Neural progenitor cell (in vitro differentiated cells): ENCODE measurements around the gene MTSS2. TPM values are rescaled to one million over a fixed set of nuclear protein-coding genes. Genes with fewer than 3 reads are reported as not detected.

Experiments
- DNase-seq: peaks from one replicate; pipeline ENCODE4 v3.0.0-alpha.2; 2016; ENCODE audit warnings: low spot score
- H2AFZ ChIP-seq: fragments of 200-600 bp; sonication (generic); replicated peaks from 2 replicates; pipeline ENCODE4 v1.6.1; 2016; ENCODE audit warnings: antibody characterized with exemption
- H3F3A ChIP-seq: fragments of 200-600 bp; sonication (generic); 2 replicates; pipeline ENCODE4 v1.6.1; 2016; ENCODE audit warnings: antibody characterized with exemption, low read depth
- H3K27ac ChIP-seq: fragments of 200-600 bp; sonication (generic); 2 replicates; pipeline ENCODE4 v1.5.1; 2016; ENCODE audit warnings: mild to moderate bottlenecking
- H3K27me3 ChIP-seq: fragments of 200-600 bp; sonication (generic); 2 replicates; pipeline ENCODE4 v1.6.1; 2016; ENCODE audit warnings: mild to moderate bottlenecking, moderate library complexity
- H3K36me3 ChIP-seq: fragments of 200-600 bp; sonication (generic); 2 replicates; pipeline ENCODE4 v1.5.1; 2016
- H3K4me1 ChIP-seq: fragments of 200-600 bp; sonication (generic); 2 replicates; pipeline ENCODE4 v1.6.1; 2016; ENCODE audit warnings: mixed run types
- H3K4me2 ChIP-seq: fragments of 200-600 bp; sonication (generic); 2 replicates; pipeline ENCODE4 v1.6.1; 2016
- H3K4me3 ChIP-seq: fragments of 200-600 bp; sonication (generic); 2 replicates; pipeline ENCODE4 v1.5.1; 2016
- H3K79me2 ChIP-seq: fragments of 200-600 bp; sonication (generic); 2 replicates; pipeline ENCODE4 v1.6.1; 2016; ENCODE audit warnings: low read depth
- H3K9ac ChIP-seq: fragments of 200-600 bp; sonication (generic); 2 replicates; pipeline ENCODE4 v1.6.1; 2016
- H3K9me3 ChIP-seq: fragments of 200-600 bp; sonication (generic); 2 replicates; pipeline ENCODE4 v1.5.1; 2016; ENCODE audit warnings: low read depth
- H4K20me1 ChIP-seq: fragments of 200-600 bp; sonication (generic); 2 replicates; pipeline ENCODE4 v1.6.1; 2016; ENCODE audit warnings: low read depth
- H3K27ac Mint-ChIP-seq: 3 replicates; pipeline ENCODE4 v1.8.0; 2021; ENCODE audit warnings: mixed read lengths
- H3K27me3 Mint-ChIP-seq: 2 replicates; pipeline ENCODE4 v1.8.0; 2022; ENCODE audit warnings: low read depth, mild to moderate bottlenecking, inconsistent platforms, moderate library complexity, mixed read lengths; ENCODE audit not compliant: insufficient read depth
- H3K36me3 Mint-ChIP-seq: 3 replicates; pipeline ENCODE4 v1.8.0; 2021; ENCODE audit warnings: mixed read lengths
- H3K4me1 Mint-ChIP-seq: 3 replicates; pipeline ENCODE4 v1.8.0; 2021; ENCODE audit warnings: mixed read lengths
- H3K4me3 Mint-ChIP-seq: 3 replicates; pipeline ENCODE4 v1.8.0; 2021; ENCODE audit warnings: mild to moderate bottlenecking, moderate library complexity, mixed read lengths
- H3K9me3 Mint-ChIP-seq: 3 replicates; pipeline ENCODE4 v1.8.0; 2020; ENCODE audit warnings: mixed read lengths
- CTCF ChIP-seq: fragments of 200-600 bp; sonication (generic); IDR thresholded peaks from 2 replicates; pipeline ENCODE4 v1.5.1; 2017; ENCODE audit warnings: antibody characterized with exemption, mild to moderate bottlenecking
- EZH2 ChIP-seq: fragments of 200-600 bp; sonication (generic); IDR thresholded peaks from 2 replicates; pipeline ENCODE4 v1.6.1; 2017; ENCODE audit warnings: antibody characterized with exemption, mild to moderate bottlenecking, moderate library complexity
- EZH2phosphoT487 ChIP-seq: fragments of 200-600 bp; sonication (generic); IDR thresholded peaks from 2 replicates; pipeline ENCODE4 v1.6.1; 2017; ENCODE audit warnings: antibody characterized with exemption
- total RNA-seq: library from RNA; depleted of rRNA; stranded (reverse); fragments of >200 nt; gene quantifications from 2 replicates; pipeline ENCODE4 v1.2.3, GENCODE V29; 2015; ENCODE audit warnings: low replicate concordance

The MTSS2 gene
- total RNA-seq, 1 donor from 2014 or later = 6.2 TPM

GRCh38 chr16:70664325-70665112, 21.3 kb downstream of the MTSS2 start:
- Mint-ChIP-seq H3K36me3 (peaks cover 33% of the 10 kb centered on the region), H3K4me3 (no peak overlapping the region), H3K27me3 (peaks cover 9% of the 10 kb centered on the region), H3K9me3 (peaks cover 13% of the 10 kb centered on the region), H3K27ac (no peak overlapping the region), H3K4me1 (no peaks in the 10 kb centered on the region)
- Histone ChIP-seq H3K79me2 (no peaks in the 10 kb centered on the region), H3K9me3 (peaks cover 4% of the 10 kb centered on the region), H3K9ac (no peak overlapping the region), H3K4me2 (no peak overlapping the region), H3K36me3 (peaks cover 8% of the 10 kb centered on the region), H3K27me3 (no peaks in the 10 kb centered on the region), H3K4me1 (no peaks in the 10 kb centered on the region), H3K27ac (no peak overlapping the region), H3F3A (no peaks in the 10 kb centered on the region), H3K4me3 (no peak overlapping the region), H4K20me1 (no peaks in the 10 kb centered on the region), H2AFZ (no peak overlapping the region)
- DNase-seq = no peak
- TF ChIP-seq EZH2 = no peak
- TF ChIP-seq EZH2phosphoT487 = no peak
- TF ChIP-seq CTCF = no peak

- Mint-ChIP-seq H3K27ac (no peak overlapping the region), H3K36me3 (peaks cover 26% of the 10 kb centered on the region), H3K4me1 (no peaks in the 10 kb centered on the region), H3K4me3 (no peak overlapping the region), H3K27me3 (peaks cover 13% of the 10 kb centered on the region), H3K9me3 (peaks cover 6% of the 10 kb centered on the region)
- no peaks in the 10 kb centered on the region for H3K79me2 ChIP-seq
- H4K20me1 ChIP-seq = no peaks in the 10 kb centered on the region
- H3K4me1 ChIP-seq = no peaks in the 10 kb centered on the region
- no peaks in the 10 kb centered on the region for H3F3A ChIP-seq
- no peaks in the 10 kb centered on the region for H3K9me3 ChIP-seq
- H3K4me2 ChIP-seq = no peak overlapping the region
- no peaks in the 10 kb centered on the region for H3K27me3 ChIP-seq
- no peak for TF ChIP-seq EZH2phosphoT487
- TF ChIP-seq EZH2 = no peak
- H3K9ac ChIP-seq = no peak overlapping the region
- H3K36me3 ChIP-seq = peaks cover 2% of the 10 kb centered on the region
- DNase-seq = no peak
- no peak overlapping the region for H3K4me3 ChIP-seq
- no peak overlapping the region for H2AFZ ChIP-seq
- no peak overlapping the region for H3K27ac ChIP-seq
These were observed 22.1 kb downstream of the MTSS2 start for GRCh38 chr16:70663524-70664324.

- Histone ChIP-seq H3K79me2 (no peaks in the 10 kb centered on the region), H4K20me1 (no peaks in the 10 kb centered on the region), H3F3A (no peaks in the 10 kb centered on the region), H3K9ac (no peak overlapping the region), H3K4me3 (no peak overlapping the region), H2AFZ (no peak overlapping the region), H3K27me3 (no peaks in the 10 kb centered on the region), H3K4me2 (no peak overlapping the region), H3K9me3 (no peaks in the 10 kb centered on the region), H3K4me1 (no peaks in the 10 kb centered on the region), H3K27ac (no peak overlapping the region), H3K36me3 (no peaks in the 10 kb centered on the region)
- Mint-ChIP-seq H3K36me3 (peaks cover 20% of the 10 kb centered on the region), H3K9me3 (peaks cover 2% of the 10 kb centered on the region), H3K4me1 (no peaks in the 10 kb centered on the region), H3K27ac (no peak overlapping the region), H3K27me3 (peaks cover 13% of the 10 kb centered on the region), H3K4me3 (no peak overlapping the region)
- no peak for TF ChIP-seq EZH2phosphoT487
- no peak for TF ChIP-seq CTCF
- TF ChIP-seq EZH2 = no peak
- DNase-seq = no peak
These were observed 22.8 kb downstream of the MTSS2 start for GRCh38 chr16:70662991-70663523.
